ENCODE data around the gene CCDC187.

- no peak for TF ChIP-seq CTCF (IDR thresholded peaks at IDR 0.05)
- TF ChIP-seq POLR2A (IDR thresholded peaks at IDR 0.05) = no peak
- no peak for TF ChIP-seq POLR2AphosphoS5 (IDR thresholded peaks at IDR 0.05)
These were observed 7.4 kb downstream of the CCDC187 start for GRCh38 chr9:136296434-136297015.
